ENCODE measurements around the gene NES. TPM values are rescaled to one million over a fixed set of nuclear protein-coding genes. Genes with fewer than 3 reads are reported as not detected.

NES gene
- total RNA-seq, 1 experiment from 2014 or later: 2.5 TPM

GRCh38 chr1:156684227-156684782, 7.1 kb upstream of the NES start:
- DNase-seq (ENCODE audit: extremely low read depth, low read depth): no peak

GRCh38 chr1:156682166-156682890, 5.1 kb upstream of the NES start:
- no peak for DNase-seq (ENCODE audit: extremely low read depth, low read depth)

GRCh38 chr1:156681196-156681960, 4.2 kb upstream of the NES start:
- no peak for DNase-seq (ENCODE audit: extremely low read depth, low read depth)

GRCh38 chr1:156680056-156680455, 2.8 kb upstream of the NES start:
- DNase-seq (ENCODE audit: extremely low read depth, low read depth): no peak

GRCh38 chr1:156677616-156678596, 699 bp upstream of the NES start:
- DNase-seq (ENCODE audit: extremely low read depth, low read depth): peak; percentile 83

- DNase-seq (ENCODE audit: extremely low read depth, low read depth): no peak
Observed at GRCh38 chr1:156676114-156676819, 940 bp downstream of the NES start.

- no peak for DNase-seq (ENCODE audit: extremely low read depth, low read depth)
Observed at GRCh38 chr1:156675210-156676113, 1.7 kb downstream of the NES start.

GRCh38 chr1:156673387-156674121, 3.7 kb downstream of the NES start:
- no peak for DNase-seq (ENCODE audit: extremely low read depth, low read depth)

GRCh38 chr1:156671804-156672203, 5.4 kb downstream of the NES start:
- DNase-seq (ENCODE audit: extremely low read depth, low read depth): no peak

- DNase-seq (ENCODE audit: extremely low read depth, low read depth): no peak
Observed at GRCh38 chr1:156670791-156671190, 6.4 kb downstream of the NES start.

- DNase-seq (ENCODE audit: extremely low read depth, low read depth): no peak
Observed at GRCh38 chr1:156670359-156670758, 6.8 kb downstream of the NES start.

- no peak for DNase-seq (ENCODE audit: extremely low read depth, low read depth)
Observed at GRCh38 chr1:156669794-156670193, 7.4 kb downstream of the NES start.

GRCh38 chr1:156668801-156669637, 8.2 kb downstream of the NES start:
- DNase-seq (ENCODE audit: extremely low read depth, low read depth): no peak

GRCh38 chr1:156667968-156668709, 9.1 kb downstream of the NES start:
- DNase-seq (ENCODE audit: extremely low read depth, low read depth): no peak

GRCh38 chr1:156667610-156667967, 9.6 kb downstream of the NES start:
- no peak for DNase-seq (ENCODE audit: extremely low read depth, low read depth)

GRCh38 chr1:156666862-156667609, 10.2 kb downstream of the NES start:
- DNase-seq (ENCODE audit: extremely low read depth, low read depth): no peak

Data from NCI-H460 (cell line).